ENCODE results near the gene TCF7L2.

The TCF7L2 gene

DNA sequence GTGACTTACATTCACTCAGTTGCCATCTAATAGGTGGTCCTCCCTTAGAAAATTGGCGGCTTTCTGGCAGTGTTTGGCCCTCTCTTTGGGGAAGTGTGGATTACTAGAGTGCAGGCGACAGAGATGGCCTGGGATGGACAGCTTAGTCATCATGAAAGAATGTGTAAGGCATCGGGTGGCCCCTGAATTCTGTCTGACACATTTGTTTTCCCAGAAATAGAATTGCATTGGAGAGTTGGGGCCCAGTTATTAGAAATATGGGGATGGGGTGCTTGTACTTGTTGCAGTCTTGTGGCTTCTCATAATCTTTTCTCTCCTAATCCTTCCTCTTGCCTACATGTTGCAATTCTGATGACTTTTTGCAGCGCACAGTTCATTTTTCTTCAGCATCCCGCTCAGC is 13.8 kb downstream of the TCF7L2 start:
- no peak for DNase-seq (ENCODE audit: low read depth in 3 of 3, low spot score in 1 of 3)

DNA sequence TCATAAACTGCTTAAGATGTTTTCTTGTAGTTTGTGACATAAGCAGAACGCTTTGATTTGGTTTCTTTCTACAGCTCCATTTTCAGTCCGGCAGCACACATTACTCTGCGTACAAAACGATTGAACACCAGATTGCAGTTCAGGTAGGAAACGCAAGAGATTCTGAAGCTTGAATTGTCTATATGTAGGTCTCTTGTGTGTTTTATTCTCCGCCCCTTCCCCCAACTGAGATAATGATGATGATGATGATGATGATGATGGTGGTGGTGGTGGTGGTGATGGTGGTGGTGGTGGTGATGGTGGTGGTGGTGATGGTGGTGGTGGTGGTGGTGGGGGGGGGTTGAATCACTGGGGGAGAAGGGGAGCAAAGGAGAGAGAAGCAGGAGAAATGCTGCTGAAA is 14.4 kb downstream of the TCF7L2 start:
- no peak for DNase-seq (ENCODE audit: low read depth in 3 of 3, low spot score in 1 of 3)

DNA sequence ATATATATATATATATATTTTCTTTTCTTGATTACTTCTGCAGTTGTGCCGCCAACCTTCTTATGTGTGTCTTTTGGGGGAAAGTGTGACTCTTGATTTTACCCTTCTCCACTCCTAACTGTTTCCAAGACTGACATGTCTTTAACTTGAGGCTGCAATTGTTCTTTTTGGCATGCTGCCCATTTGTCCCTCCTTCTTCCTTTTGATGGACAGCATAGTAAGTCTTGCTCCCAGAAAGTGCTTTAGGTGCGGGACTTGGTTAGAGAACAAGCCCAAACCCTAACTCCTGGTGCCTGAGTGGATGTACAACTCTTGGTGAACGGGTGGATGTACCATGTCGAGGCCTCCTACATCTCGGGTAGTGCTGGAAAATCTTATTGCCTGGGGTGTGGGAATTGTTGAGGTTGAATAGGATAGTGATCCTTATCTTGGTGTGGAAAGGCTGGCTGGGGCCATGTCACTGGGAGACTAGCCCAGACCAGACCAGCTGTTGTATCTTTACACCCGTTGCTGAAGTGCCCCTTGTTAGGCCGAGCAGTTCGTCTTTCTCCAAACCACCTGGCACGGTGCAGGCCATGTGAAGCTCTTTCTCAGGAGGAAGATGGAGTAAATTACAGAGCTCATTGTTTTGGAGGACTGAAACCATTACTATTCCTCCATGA is 16.3 kb downstream of the TCF7L2 start:
- DNase-seq (ENCODE audit: low read depth in 3 of 3, low spot score in 1 of 3), result no peak

DNA sequence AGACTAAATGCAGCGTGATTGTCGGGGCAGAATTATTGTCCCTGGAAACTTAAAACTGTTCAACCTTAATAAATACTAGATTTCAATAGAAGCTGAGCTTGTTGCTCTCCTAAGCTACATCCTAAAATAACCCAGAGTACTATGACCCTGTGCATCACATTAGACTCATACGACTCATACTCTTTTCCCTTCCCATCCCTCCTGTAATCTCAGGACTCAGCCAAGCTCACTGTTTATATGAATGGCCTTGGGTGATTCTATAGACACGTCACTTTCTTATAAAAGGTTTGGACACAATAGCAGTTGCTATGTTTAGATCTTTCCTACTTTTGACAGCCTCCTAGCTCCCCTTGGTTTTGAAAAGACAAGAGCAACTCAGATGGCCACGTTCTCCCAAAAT is 17.2 kb downstream of the TCF7L2 start:
- no peak for DNase-seq (ENCODE audit: low read depth in 3 of 3, low spot score in 1 of 3)

DNA sequence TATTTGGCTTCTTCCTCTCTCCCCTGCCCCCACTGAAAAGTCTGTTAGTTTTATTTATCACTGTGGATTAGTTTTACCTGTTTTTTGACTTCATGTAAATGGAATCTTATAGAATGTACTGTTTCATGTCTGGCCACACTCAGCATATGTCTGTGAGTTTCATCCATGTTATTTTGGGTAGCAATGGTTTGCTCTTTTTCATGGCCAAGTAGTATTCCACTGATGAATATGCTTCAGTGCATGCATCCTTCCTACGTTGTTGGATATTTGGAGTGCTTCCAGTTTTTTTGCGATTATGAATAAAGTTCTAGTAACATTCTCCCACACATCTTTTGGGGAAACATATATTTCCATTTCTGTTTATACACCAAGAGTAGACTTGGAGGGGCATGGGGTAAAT is 19.1 kb downstream of the TCF7L2 start:
- no peak for DNase-seq (ENCODE audit: low read depth in 3 of 3, low spot score in 1 of 3)

DNA sequence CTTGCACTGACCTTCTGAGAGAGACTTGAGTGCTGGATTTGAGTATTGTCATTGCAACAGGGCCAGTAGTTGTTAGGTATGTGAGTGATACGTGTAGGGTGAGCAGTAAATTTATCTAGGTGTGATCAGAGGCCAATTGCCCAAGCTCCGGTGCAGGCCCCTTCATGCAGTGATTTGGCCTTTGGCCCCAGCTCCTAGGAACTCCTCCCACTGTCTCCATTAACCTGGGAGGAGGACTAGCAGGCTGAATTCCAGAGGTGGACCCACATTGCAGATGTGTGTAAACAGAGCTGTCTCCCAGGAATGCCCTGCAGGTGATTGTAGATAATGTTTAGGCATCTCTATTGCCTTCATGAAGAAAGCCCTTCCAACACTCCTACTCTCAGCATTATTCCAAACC is 19.5 kb downstream of the TCF7L2 start:
- no peak for DNase-seq (ENCODE audit: low read depth in 3 of 3, low spot score in 1 of 3)

DNA sequence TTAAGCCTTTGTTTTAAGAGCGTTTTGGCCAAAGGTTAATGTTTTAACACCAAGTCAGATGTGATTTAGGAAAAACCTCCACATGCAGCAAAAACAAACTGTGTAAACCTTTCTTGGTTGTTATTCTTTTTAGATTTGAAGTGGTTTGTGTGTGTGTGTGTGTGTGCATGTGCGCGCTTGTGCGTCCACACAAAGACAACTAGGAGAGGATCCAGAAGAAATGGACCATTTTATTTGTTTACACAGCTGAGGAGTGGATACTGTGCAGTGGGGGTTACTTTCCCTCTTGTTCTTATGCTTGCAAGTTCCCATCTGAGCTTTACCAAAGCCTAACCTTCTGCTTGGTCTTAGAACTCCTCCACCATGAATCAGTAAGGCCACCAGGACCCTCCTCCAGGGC is 20.0 kb downstream of the TCF7L2 start:
- DNase-seq (ENCODE audit: low read depth in 3 of 3, low spot score in 1 of 3), result no peak

DNA sequence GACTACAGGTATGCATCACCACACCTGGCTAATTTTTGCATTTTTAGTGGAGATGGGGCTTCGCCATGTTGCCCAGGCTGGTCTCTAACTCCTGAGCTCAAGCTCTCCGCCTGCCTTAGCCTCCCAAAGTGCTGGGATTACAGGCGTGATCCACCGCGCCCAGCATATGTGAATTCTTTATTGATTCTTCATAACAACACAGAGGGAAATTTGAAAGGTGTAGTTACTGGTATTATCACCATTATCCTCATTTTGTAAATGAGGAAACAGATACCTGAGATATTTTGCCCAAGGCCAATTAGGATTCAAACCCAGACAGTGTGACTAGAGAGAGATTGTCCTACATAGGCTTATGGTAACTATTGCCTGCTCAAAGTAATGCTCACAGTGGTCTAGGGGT is 22.6 kb downstream of the TCF7L2 start:
- no peak for DNase-seq (ENCODE audit: low read depth in 3 of 3, low spot score in 1 of 3)

DNA sequence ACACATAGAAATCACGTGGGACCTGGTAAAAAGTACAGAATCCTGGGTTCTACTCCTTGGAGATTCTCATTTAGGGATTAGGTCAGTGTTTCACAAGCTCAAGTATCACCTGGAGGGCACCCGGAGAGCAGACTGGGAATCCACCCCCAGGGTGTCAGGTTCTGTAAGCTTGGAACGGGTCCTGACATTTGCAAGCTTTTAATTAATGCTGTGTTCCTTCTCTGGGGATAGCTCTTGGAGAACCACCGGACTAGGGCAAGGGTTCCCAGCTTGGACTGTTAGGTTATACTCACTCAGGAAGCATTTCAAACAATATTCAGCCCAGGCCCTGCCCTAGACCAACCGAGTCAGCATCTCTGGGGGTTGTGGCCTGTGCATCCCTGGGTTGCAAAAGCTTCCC is 23.0 kb downstream of the TCF7L2 start:
- DNase-seq (ENCODE audit: low read depth in 3 of 3, low spot score in 1 of 3), result no peak

DNA sequence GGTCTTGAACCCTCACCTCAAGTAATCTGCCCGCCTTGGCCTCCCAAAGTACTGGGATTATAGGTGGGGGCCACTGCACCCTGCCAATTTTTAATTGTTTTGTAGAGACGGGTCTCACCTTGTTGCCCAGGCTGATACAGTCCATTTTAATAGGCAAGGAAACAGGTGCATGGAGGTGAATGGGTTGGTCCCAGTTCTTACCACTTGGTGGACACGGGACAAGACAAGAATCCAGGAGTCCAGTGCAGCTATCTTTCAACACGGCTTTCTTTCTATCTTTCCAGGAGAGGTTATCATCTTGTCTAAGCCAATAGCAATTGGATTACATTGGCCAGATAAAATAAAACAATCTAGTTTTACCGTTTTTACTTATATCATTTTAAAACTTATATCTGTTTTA is 23.8 kb downstream of the TCF7L2 start:
- no peak for DNase-seq (ENCODE audit: low read depth in 3 of 3, low spot score in 1 of 3)

DNA sequence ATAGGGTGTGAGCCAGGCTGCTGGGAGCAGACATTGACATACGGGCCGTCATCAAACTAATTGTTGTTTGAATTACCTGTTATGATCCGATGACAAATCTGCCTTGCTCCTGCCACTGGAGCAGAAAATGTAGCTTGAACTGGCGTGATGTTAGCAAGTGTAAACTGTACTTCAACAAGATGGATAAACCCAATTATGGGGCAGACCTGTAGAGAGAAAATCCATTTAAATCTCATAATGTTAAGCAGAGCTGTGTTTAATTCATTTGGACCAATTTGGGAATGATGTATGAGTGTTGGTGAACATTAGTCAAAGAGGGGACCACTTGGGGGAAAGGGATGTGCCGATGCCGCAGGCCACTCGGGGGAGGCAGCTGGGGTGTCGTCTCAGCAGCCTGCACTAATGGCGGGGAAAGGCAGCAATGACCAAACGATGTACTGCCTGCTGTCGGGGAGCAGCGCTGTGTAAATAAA is 27.4 kb downstream of the TCF7L2 start:
- no peak for DNase-seq (ENCODE audit: low read depth in 3 of 3, low spot score in 1 of 3)

DNA sequence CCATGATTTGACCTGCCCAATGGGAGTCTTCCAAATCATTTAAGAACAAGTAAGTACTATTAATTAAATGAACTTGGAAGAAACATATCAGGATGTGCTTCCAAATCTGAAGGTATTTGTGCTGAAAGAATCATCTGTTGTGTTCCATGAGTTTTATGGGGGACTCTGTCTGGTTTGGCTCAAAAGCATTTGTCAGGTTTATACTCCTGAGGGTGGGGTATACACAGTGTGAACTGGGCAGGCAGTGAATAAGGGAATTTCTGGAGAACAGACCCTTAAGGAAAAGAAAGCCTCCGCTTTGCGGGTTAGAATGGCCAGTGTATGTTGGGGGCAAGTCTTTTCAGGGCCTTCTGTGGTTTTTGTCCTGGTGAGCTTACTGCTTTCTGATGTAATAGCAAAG is 29.9 kb downstream of the TCF7L2 start:
- no peak for DNase-seq (ENCODE audit: low read depth in 3 of 3, low spot score in 1 of 3)

DNA sequence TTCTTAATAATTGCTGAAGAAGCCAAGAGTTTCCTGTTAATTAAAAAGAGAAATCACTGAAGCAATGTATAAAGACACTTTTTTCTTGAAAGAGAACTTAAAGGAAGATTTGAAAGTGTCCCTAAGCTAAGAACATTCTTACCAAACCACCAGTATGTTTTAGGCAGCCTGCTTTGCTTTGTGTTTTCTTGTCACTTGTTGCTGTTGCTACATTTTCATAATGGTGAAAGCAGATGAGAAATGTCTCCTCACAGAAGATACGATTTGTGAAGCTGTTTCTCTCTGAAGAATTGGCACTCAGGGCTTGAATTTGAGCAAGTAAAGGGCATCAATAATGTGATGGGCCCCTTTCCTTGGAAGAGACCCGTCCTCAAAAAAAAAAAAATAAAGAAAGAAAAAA is 30.9 kb downstream of the TCF7L2 start:
- no peak for DNase-seq (ENCODE audit: low read depth in 3 of 3, low spot score in 1 of 3)

DNA sequence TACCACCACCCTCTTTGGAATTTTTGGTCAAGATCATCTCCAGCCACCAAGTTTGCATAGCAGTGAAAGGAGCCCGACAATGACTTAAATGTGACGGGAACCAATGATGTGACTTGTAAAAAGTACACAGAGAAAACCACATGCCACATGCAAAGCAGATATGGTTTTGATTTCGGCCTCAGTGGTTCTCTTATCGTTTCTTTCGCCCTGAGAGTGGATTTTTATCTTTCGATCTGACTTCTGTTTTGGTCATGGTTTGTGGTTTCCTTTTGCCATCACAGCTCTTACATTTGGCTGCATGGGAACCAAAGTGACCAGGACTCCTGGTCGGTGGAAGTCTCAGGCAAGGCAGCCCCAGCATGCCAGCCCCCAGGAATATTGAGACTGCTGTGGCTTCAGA is 31.5 kb downstream of the TCF7L2 start:
- no peak for DNase-seq (ENCODE audit: low read depth in 3 of 3, low spot score in 1 of 3)

DNA sequence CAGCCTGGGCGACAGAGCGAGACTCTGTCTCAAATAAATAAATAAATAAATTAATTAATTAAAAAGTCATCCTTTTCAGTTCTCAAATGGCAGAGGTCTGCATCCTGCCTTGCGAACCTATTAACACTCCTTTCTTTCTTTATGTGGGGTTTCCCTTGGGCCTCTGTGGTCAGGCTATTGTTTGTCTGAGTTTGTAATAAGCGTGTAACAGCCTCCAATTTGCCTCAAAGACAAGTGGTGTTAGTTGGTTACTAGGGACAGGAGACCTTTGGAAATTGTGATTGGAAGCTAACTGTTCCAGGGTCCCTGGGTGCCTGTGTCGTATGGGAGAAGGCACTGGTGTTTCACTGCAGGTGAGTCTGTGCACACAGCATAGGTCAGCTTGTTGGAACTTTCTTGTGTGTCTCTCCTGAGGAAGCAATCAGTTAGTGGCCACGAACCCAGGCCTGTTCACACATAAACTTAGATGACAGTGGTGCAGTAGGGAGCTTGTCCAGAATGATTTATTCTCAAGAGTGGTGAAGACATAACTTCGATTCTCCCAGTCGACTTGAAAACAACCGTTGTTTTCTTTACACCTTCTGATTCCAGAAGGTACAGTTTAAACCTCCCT is 33.5 kb downstream of the TCF7L2 start:
- no peak for DNase-seq (ENCODE audit: low read depth in 3 of 3, low spot score in 1 of 3)

DNA sequence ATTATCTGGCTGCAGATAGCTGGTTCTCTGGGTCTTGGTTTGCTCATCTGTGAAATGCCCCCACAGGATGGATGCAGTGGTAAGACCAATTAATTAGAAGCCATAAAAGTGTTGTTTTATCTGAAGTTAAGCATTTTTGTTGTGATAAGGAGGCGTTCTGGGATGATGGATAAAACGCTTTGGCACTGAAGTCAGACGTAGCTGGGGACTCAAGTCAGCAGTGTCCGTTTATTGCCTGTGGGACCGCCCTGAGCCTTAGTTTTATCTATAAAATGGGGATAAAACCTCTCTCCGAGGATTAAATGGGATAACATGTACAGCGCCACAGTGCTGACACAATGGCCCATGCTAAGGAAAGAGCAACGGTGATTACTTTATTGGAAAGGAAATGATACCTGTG is 34.7 kb downstream of the TCF7L2 start:
- no peak for DNase-seq (ENCODE audit: low read depth in 3 of 3, low spot score in 1 of 3)

DNA sequence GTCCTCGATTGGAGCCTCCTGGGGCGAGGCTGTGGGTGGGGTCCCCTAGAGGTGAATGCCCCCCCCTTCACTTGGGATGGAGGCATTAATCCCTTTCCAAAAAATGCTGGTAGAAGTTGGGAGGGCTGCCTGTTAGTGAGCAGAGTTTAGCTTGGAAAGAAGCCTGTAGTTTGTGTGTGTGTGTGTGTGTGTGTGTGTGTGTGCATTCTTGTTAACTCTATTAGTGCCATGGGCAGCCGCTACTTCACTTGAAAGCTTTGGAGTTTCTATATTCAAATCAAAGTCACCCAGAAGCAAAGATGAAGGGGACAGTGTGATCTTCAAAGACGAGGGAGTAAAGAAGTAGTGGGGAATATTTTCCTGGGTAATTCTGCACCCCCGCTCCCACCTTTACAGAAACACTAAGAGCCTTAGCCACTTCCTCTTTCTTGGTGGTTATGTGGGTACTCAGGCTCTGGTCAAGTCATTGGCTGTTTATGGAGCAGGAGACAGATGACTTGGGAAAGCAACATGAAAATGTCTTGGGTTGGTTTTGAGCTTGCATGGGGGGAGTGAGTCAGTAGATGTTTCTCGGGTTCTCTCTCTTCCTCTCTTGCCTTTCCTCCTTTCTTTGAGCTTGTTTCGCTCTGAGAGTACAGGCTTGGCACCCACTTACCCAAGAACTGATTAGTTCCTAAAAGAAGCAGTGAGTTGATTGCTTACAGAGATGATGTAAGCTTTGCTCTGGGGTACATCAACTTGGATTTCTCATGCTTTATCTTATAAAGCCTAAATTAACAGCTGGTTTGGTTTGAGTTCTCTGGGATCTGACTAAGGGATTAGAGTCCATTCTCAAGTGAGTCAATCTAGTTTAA is 35.9 kb downstream of the TCF7L2 start:
- no peak for DNase-seq (ENCODE audit: low read depth in 3 of 3, low spot score in 1 of 3)

DNA sequence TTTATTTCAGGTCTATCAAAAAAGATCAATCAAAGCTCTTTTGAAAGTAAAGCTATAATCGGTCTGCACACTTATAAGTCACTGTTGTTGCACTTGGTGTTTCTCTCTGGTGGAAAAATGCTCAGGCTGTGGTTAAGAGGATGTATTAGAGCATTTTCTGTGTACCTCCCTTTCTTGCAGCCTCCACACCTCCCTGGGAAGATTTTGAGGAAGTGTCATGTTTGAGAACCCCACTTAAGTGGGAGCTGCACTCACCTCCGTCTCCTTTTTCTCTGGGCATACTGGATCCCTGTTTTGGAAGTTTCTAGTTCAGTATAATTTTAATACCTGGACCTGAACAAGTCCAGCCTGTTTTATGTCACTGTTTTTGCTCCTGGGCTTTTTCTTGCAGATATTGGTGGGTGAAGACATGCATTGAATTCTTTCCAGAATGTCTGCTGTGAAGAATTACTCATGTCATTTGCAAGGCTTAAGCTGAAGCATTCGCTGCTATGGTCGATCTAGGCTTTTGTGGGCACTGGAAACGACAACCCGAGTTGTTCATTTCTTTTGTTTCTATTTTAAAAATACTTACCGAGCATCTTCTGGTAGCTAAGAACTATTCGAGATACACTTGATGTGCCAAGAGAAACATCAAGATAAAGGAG is 36.6 kb downstream of the TCF7L2 start:
- DNase-seq (ENCODE audit: low read depth in 3 of 3, low spot score in 1 of 3), result no peak

DNA sequence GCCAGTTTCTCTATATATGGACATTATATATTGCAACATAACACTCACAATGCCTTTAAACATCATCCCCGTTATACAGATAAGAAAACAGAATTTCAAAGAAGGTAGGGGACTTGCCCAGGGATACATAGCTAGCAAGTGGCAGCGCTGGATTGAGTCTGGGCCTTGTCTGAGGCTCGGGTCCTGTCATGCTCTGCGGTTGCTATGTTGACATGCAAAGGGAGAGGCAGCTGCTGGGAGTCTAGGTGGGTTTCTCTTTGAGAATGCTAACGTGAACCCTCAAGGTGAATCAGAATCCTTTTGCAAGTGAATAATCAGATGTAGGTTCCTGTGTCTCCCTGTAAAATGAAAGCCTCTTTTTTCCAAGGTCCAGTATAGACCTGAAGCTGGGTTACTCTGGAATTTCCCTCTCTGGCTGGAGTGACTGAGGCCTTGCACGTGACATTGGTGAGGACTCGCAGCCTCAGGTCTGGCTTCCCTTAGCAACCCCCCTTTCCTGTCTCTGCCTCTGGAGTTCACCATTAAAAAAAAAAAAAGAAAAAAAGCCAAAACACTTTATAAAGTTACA is 38.9 kb downstream of the TCF7L2 start:
- no peak for DNase-seq (ENCODE audit: low read depth in 3 of 3, low spot score in 1 of 3)

DNA sequence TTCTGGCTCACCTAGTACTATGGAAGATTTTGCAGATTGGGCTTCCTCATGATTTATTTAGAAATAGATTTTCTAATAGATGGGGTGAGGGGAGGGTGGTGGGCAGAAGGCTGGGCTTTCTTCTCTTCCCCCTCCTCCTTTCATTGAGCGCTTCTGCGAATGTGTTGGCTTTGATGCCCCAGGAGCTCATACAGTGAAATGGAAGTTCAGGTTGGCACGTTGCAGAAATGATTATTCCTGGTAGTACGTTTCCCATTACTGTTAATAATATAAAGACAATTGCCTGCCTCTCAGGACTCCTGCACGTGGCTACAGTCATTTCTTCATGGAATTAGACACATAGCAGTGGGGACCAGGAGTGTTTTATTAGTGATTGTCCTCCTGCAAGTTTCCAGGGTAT is 39.8 kb downstream of the TCF7L2 start:
- DNase-seq (ENCODE audit: low read depth in 3 of 3, low spot score in 1 of 3), result no peak

DNA sequence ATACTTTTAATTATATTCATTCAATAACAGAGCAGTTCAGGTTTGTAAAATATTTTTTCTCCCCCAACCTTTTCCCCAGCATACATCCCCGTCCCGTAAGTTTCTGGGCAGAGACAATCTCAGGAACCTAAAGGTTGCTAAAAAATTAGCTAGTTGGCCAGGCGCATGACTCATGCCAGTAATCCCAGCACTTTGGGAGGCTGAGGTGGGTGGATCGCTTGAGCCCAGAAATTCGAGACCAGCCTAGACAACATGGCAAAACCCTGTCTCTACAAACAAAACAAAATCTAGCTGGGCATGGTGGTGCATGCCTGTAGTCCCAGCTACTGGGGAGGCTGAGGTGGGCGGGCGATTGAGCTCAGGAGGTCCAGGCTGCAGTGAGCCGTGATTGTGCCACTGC is 40.2 kb downstream of the TCF7L2 start:
- no peak for DNase-seq (ENCODE audit: low read depth in 3 of 3, low spot score in 1 of 3)
